IMR-90 (cell line): ENCODE results near the gene FCRL6. TPM values are rescaled to one million over a fixed set of nuclear protein-coding genes. Genes with fewer than 3 reads are reported as not detected.

ENCODE experiments used
- ATAC-seq: fragments of 200-7000 bp; cut with Tn5 transposase; 2 replicates; pipeline ENCODE4 v1.9.1; 2020; ENCODE audit warnings: low read depth, mild to moderate bottlenecking, moderate library complexity
- BruUV-seq: library from RNA; stranded (reverse); fragments of 400-500 nt; replicated peaks from 2 replicates; lab custom pipeline; 2021; lab: Mats Ljungman, UMichigan
- CTCF ChIA-PET: fragments of 300-600 bp; formaldehyde crosslinking; extraction: SDS; loops from one replicate; lab custom pipeline; 2021; ENCODE audit warnings: antibody characterized with exemption; lab: Yijun Ruan, JAX
- POLR2A ChIA-PET: fragments of 300-600 bp; sonication (Branson Sonifier 250); formaldehyde crosslinking; loops from one replicate; lab custom pipeline; 2022; ENCODE audit warnings: antibody characterized with exemption; ENCODE audit not compliant: unreplicated experiment; lab: Charles Lee
- DNase-seq: peaks from one replicate; pipeline ENCODE4 v3.0.0; 2013
- H2AFZ ChIP-seq: replicated peaks from 2 replicates; pipeline ENCODE3; 2013; ENCODE audit warnings: low read length, mild to moderate bottlenecking; ENCODE audit not compliant: poor library complexity
- H2AK5ac ChIP-seq: 2 replicates; pipeline ENCODE4 v1.6.1; 2013; ENCODE audit warnings: low read depth, low read length, inconsistent platforms
- H2AK9ac ChIP-seq: replicated peaks from 2 replicates; pipeline ENCODE3; 2013; ENCODE audit warnings: mild to moderate bottlenecking, low read depth, low read length, moderate library complexity; ENCODE audit not compliant: poor library complexity
- H2BK120ac ChIP-seq: 2 replicates; pipeline ENCODE4 v1.6.1; 2013; ENCODE audit warnings: low read depth, low read length, inconsistent platforms
- H2BK15ac ChIP-seq: 3 replicates; pipeline ENCODE4 v1.6.1; 2013; ENCODE audit warnings: low read depth, low read length, inconsistent platforms
- H2BK20ac ChIP-seq: 2 replicates; pipeline ENCODE4 v1.6.1; 2013; ENCODE audit warnings: low read depth, mild to moderate bottlenecking, inconsistent platforms, low read length, moderate library complexity
- H2BK5ac ChIP-seq: 2 replicates; pipeline ENCODE4 v1.6.1; 2013; ENCODE audit warnings: mild to moderate bottlenecking, low read depth, low read length, inconsistent platforms; ENCODE audit not compliant: poor library complexity, severe bottlenecking
- H3K14ac ChIP-seq: replicated peaks from 2 replicates; pipeline ENCODE4 v1.6.1; 2013; ENCODE audit warnings: low read depth, low read length, inconsistent platforms
- H3K18ac ChIP-seq: 2 replicates; pipeline ENCODE4 v1.6.1; 2013; ENCODE audit warnings: low read depth, low read length, control low read depth
- H3K23ac ChIP-seq: 2 replicates; pipeline ENCODE4 v1.6.1; 2013; ENCODE audit warnings: low read depth, low read length, inconsistent platforms
- H3K27ac ChIP-seq: 2 replicates; pipeline ENCODE4 v1.5.1; 2013; ENCODE audit warnings: mild to moderate bottlenecking, control low read depth, low read length; ENCODE audit not compliant: insufficient read depth
- H3K27me3 ChIP-seq: 2 replicates; pipeline ENCODE4 v1.6.1; 2013; ENCODE audit warnings: low read length; ENCODE audit not compliant: control insufficient read depth, insufficient read depth
- H3K36me3 ChIP-seq: 2 replicates; pipeline ENCODE4 v1.6.1; 2013; ENCODE audit warnings: low read length, mixed read lengths; ENCODE audit not compliant: control insufficient read depth, insufficient read depth
- H3K4ac ChIP-seq: 2 replicates; pipeline ENCODE4 v1.6.1; 2013; ENCODE audit warnings: low read depth, low read length, inconsistent platforms
- H3K4me1 ChIP-seq: 2 replicates; pipeline ENCODE4 v1.6.1; 2013; ENCODE audit warnings: low read length, mixed read lengths; ENCODE audit not compliant: control insufficient read depth, insufficient read depth
- H3K4me2 ChIP-seq: 2 replicates; pipeline ENCODE4 v1.6.1; 2013; ENCODE audit warnings: low read depth, mild to moderate bottlenecking, control low read depth, low read length, moderate library complexity
- H3K4me3 ChIP-seq: 2 replicates; pipeline ENCODE4 v1.5.1; 2013; ENCODE audit warnings: low read depth, mild to moderate bottlenecking, control low read depth, low read length, moderate library complexity; ENCODE audit not compliant: insufficient read depth
- H3K56ac ChIP-seq: 2 replicates; pipeline ENCODE4 v1.6.1; 2013; ENCODE audit warnings: low read length, inconsistent platforms; ENCODE audit not compliant: insufficient read depth; ENCODE audit errors: extremely low read depth
- H3K79me1 ChIP-seq, 2 experiments: 2 replicates each; pipeline ENCODE4 v1.6.1; 2013; ENCODE audit warnings: low read length in 2 of 2, inconsistent platforms in 1 of 2, low read depth in 1 of 2
- H3K9ac ChIP-seq: 2 replicates; pipeline ENCODE4 v1.6.1; 2013; ENCODE audit warnings: low read depth, low read length, control low read depth
- H3K9me1 ChIP-seq: 2 replicates; pipeline ENCODE4 v1.6.1; 2013; ENCODE audit warnings: low read length, inconsistent platforms; ENCODE audit not compliant: insufficient read depth
- H3K9me3 ChIP-seq: 2 replicates; pipeline ENCODE4 v1.6.1; 2013; ENCODE audit warnings: low read length; ENCODE audit not compliant: control insufficient read depth, insufficient read depth
- H4K20me1 ChIP-seq: 2 replicates; pipeline ENCODE4 v1.6.1; 2013; ENCODE audit warnings: low read length, inconsistent platforms; ENCODE audit not compliant: insufficient read depth
- H4K5ac ChIP-seq: 2 replicates; pipeline ENCODE4 v1.6.1; 2013; ENCODE audit warnings: mild to moderate bottlenecking, low read depth, low read length, control low read depth
- H4K8ac ChIP-seq, 2 experiments: 2 replicates each; pipeline ENCODE4 v1.6.1; 2013; ENCODE audit warnings: low read depth in 2 of 2, low read length in 2 of 2, control low read depth in 1 of 2, inconsistent platforms in 1 of 2
- H4K91ac ChIP-seq: 2 replicates; pipeline ENCODE4 v1.6.1; 2013; ENCODE audit warnings: low read depth, low read length, inconsistent platforms; ENCODE audit not compliant: insufficient read depth
- BHLHE40 ChIP-seq: fragments of 150-350 bp; IDR thresholded peaks from 2 replicates; pipeline ENCODE4 v1.6.1; 2016; ENCODE audit warnings: mild to moderate bottlenecking, low read depth, low read length
- CEBPB ChIP-seq: IDR thresholded peaks from 2 replicates; pipeline ENCODE4 v1.6.1; 2012; ENCODE audit warnings: low read depth, low read length, improper control_type of control experiment
- CHD1 ChIP-seq: IDR thresholded peaks from 2 replicates; pipeline ENCODE4 v1.6.1; 2012; ENCODE audit warnings: low read depth, low read length, improper control_type of control experiment
- ELK1 ChIP-seq: fragments of 150-350 bp; IDR thresholded peaks from 2 replicates; pipeline ENCODE4 v1.6.1; 2016; ENCODE audit warnings: low read depth, mild to moderate bottlenecking, low read length, moderate library complexity, borderline replicate concordance
- FOS ChIP-seq: fragments of 150-350 bp; IDR thresholded peaks from 2 replicates; pipeline ENCODE4 v1.6.1; 2016; ENCODE audit warnings: low read depth, low read length
- MAFK ChIP-seq: IDR thresholded peaks from 2 replicates; pipeline ENCODE4 v1.6.1; 2012; ENCODE audit warnings: low read depth, low read length, improper control_type of control experiment
- MAZ ChIP-seq: IDR thresholded peaks from 2 replicates; pipeline ENCODE4 v1.6.1; 2012; ENCODE audit warnings: low read depth, mild to moderate bottlenecking, low read length, improper control_type of control experiment, moderate library complexity, borderline replicate concordance
- MXI1 ChIP-seq: IDR thresholded peaks from 2 replicates; pipeline ENCODE4 v1.6.1; 2012; ENCODE audit warnings: low read depth, mild to moderate bottlenecking, low read length, moderate library complexity, borderline replicate concordance
- NFE2L2 ChIP-seq: fragments of 150-350 bp; IDR thresholded peaks from 2 replicates; pipeline ENCODE4 v1.6.1; 2016; ENCODE audit warnings: low read depth, mild to moderate bottlenecking, low read length
- RCOR1 ChIP-seq: IDR thresholded peaks from 2 replicates; pipeline ENCODE4 v1.6.1; 2012; ENCODE audit warnings: mild to moderate bottlenecking, low read length, improper control_type of control experiment; ENCODE audit not compliant: insufficient replicate concordance
- RFX5 ChIP-seq: IDR thresholded peaks from 2 replicates; pipeline ENCODE4 v1.8.0; 2012; ENCODE audit warnings: low read depth, mild to moderate bottlenecking, low read length, moderate library complexity
- USF2 ChIP-seq: fragments of 150-350 bp; IDR thresholded peaks from 2 replicates; pipeline ENCODE4 v1.6.1; 2017; ENCODE audit warnings: mild to moderate bottlenecking, antibody characterized with exemption, low read length, low read depth
- WGBS, 2 experiments: methylation state at CpG; one replicate each; pipeline versions ENCODE4 v1.1.5 to v1.1.7; 2013; ENCODE audit warnings: missing lambda C conversion rate in 2 of 2; ENCODE audit not compliant: insufficient read length in 1 of 2; ENCODE audit errors: extremely low coverage in 2 of 2; 5-methylcytosine and 5-hydroxymethylcytosine counted together
- dilution Hi-C: fragments of 300-500 bp; cut with HindIII; formaldehyde crosslinking; loops from one replicate; pipeline ENCODE4 v1.14.3; 2018; ENCODE audit warnings: low sequenced_read_pairs; ENCODE audit not compliant: unreplicated experiment
- in situ Hi-C: fragments of 300-500 bp; cut with MboI; formaldehyde crosslinking; loops from 3 replicates; pipeline ENCODE4 v1.14.3; 2019; ENCODE audit warnings: low sequenced_read_pairs, inconsistent platforms, mixed read lengths
- intact Hi-C: fragments of 100-400 bp; cut with micrococcal nuclease; formaldehyde crosslinking; loops from 2 replicates; pipeline ENCODE4 v1.10.0; 2022
- polyA plus RNA-seq, 3 experiments: library from polyadenylated mRNA; depleted of rRNA; stranded (reverse); fragments of >200 nt; gene quantifications; 2 replicates each; pipeline ENCODE4 v1.2.3, GENCODE V29; 2012; ENCODE audit warnings: low replicate concordance in 1 of 3
- total RNA-seq: library from RNA; depleted of rRNA; stranded (reverse); fragments of >200 nt; gene quantifications from 2 replicates; pipeline ENCODE4 v1.2.3, GENCODE V29; 2012

The FCRL6 gene
- total and polyA plus RNA-seq, 2 of the 4 experiments (the other 2 are of a cell fraction) = not detected

GRCh38 chr1:159831412-159832141, 29.4 kb downstream of the FCRL6 start:
- in situ Hi-C loops = no loop called here
- no peak overlapping the region for H3K27ac ChIP-seq
- no peak overlapping the region; the same call in 1 of the 2 replicates for H3K23ac ChIP-seq
- H2BK15ac ChIP-seq = no peak overlapping the region
- WGBS, 2 experiments = 33% methylated on average over 1 of the region's 7 CpGs; no CpG with 5 or more reads in 1 of the 2 experiments
- dilution Hi-C loops = no loop called here
- no peak overlapping the region for H2BK20ac ChIP-seq
- no peak overlapping the region for H2AK5ac ChIP-seq
- ChIA-PET POLR2A (no interaction called here), CTCF (interaction anchor here (1.1 to 1.9 kb wide), 2 partner anchors 23 to 59 kb away, joined by 3 to 10 read pairs; no protein-coding TSS in a partner anchor)
- BruUV-seq = no TSS peak
- H2AK9ac ChIP-seq = no peak overlapping the region
- no peaks in the 10 kb centered on the region for H4K20me1 ChIP-seq
- H3K9ac ChIP-seq = no peak overlapping the region
- H3K56ac ChIP-seq = no peak overlapping the region
- no peak overlapping the region for H4K8ac ChIP-seq
- no peak overlapping the region for H3K4ac ChIP-seq
- no peaks in the 10 kb centered on the region for H3K9me3 ChIP-seq
- intact Hi-C loops = loop anchor here (10.0 kb wide), 1 partner anchor 1553 kb away; no protein-coding TSS in a partner anchor
- H3K18ac ChIP-seq = no peak overlapping the region
- H3K4me3 ChIP-seq = no peak overlapping the region
- TF ChIP-seq ELK1 = no peak
- TF ChIP-seq BHLHE40 = no peak
- TF ChIP-seq NFE2L2 = no peak
- no peak for TF ChIP-seq CHD1
- TF ChIP-seq FOS = no peak
- TF ChIP-seq MXI1 = no peak
- no peak for TF ChIP-seq MAFK
- no peak for TF ChIP-seq RFX5
- TF ChIP-seq MAZ = no peak
- TF ChIP-seq RCOR1 = no peak
- no peak for TF ChIP-seq USF2
- no peak for TF ChIP-seq CEBPB
- 0 out of 2 replicates have a peak, but pooled peaks cover 3% of the 10 kb centered on the region for H3K9me1 ChIP-seq
- peaks cover 2% of the 10 kb centered on the region for H3K4me1 ChIP-seq
- H4K91ac ChIP-seq = no peak overlapping the region
- H3K14ac ChIP-seq = no peak overlapping the region
- no peak overlapping the region for H2BK5ac ChIP-seq
- ATAC-seq = no peak
- no peaks in the 10 kb centered on the region for H3K79me1 ChIP-seq
- H3K36me3 ChIP-seq = no peaks in the 10 kb centered on the region
- H3K4me2 ChIP-seq = no peak overlapping the region
- no peak for DNase-seq
- H2AFZ ChIP-seq = no peak overlapping the region
- no peak overlapping the region for H2BK120ac ChIP-seq
- H3K27me3 ChIP-seq = no peaks in the 10 kb centered on the region
- H4K5ac ChIP-seq = no peak overlapping the region
